NCI-H69 (cell line): ENCODE results near the gene NCS1.

Experiments
- DNase-seq: peaks from one replicate; lab custom pipeline; 2025; lab: John Stamatoyannopoulos, UW

NCS1 gene

DNA sequence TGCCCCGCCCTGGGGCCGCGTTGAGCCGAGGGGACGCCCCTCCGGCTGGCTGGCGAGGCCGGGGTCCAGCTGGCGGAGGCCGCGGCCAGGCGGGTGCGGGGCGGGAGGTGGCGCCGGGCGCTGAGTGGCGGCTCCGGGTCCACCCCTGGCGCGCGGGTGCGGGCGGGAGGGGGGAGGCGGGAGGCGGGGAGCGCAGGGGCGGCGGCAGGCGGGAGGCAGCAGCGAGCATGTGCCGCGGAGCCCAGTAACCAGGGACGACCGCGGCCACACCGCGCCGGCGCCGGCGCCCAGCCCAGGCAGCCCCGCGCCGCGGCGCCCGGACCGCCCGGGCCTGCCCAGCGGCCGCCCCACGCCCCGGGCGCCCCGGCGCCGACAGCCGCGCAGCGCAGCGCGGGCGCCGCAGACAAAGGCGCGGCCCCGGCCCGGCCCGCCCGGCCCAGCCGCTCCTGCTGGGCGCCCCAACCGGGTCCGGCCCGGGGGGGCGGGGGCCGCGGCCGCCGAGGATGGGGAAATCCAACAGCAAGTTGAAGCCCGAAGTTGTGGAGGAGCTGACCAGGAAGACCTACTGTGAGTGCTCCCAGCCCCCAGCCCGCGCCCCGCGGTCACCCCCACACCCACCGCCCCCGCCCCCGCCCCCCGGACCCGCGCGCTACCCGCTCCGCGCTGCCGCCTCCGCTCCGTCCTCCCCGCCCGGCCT, at the start of gene NCS1:
Gene NCS1, plus strand, starts transcription at position 244 of the 697 bp plus-strand sequence. Its CDS starts 260 bp downstream, at position 504.
- DNase-seq, result peak; percentile 92

DNA sequence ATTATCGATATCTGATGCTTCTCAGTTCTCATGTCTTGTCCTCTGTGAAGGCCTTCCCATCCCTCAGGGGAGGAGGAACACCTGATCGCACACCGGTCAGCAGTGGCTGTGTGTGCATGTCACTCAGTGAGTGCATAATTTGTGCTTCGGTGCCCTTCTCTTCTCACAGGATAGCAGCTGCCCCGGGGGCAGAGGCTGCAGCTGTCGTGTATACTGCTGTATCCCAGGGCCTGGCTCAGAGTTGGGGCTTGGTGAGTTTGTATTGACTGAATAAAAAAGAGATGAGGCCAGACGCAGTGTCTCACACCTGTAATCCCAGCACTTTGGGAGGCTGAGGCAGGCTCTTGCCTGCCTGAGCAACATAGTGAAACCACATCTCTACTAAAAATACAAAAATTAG, 49.7 kb upstream of the NCS1 start:
- peak; percentile 90 for DNase-seq

DNA sequence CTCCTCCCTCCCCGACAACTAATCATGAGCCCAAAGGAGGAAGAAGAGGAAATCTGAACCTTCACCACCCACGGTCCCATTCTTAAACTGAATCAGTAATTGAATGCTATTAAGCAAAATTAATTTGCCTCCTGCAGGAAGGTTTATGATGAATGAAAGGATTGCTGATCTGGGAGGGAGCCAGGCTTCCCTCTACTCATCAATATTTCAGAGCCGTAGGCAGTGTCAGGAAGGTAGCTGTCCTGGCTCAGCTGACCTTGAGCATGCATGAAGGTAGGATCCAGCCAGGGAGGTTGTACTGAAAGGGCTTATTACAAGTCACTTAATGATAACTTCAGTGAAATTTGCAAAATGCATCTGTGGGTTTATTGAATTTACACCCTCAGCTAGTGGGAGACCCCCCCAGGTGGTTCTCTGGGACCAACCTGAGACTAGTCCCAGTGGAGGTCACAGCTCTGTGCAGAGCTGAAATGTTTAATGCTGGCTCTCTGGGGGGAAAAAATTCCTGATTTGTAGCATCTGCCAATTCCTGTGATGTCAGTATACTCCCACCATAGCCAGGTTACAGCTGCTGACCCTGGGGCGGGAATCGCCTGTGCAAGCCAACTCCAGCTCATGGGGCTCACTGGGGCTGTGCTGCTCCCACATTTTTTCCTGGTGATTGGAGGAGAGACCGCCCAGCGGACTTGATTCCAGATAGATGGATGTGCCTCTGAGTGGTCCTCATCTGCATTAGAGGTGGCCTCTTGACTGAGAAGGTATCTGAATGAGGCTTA, 47.9 kb upstream of the NCS1 start:
- peak; percentile 74 for DNase-seq

DNA sequence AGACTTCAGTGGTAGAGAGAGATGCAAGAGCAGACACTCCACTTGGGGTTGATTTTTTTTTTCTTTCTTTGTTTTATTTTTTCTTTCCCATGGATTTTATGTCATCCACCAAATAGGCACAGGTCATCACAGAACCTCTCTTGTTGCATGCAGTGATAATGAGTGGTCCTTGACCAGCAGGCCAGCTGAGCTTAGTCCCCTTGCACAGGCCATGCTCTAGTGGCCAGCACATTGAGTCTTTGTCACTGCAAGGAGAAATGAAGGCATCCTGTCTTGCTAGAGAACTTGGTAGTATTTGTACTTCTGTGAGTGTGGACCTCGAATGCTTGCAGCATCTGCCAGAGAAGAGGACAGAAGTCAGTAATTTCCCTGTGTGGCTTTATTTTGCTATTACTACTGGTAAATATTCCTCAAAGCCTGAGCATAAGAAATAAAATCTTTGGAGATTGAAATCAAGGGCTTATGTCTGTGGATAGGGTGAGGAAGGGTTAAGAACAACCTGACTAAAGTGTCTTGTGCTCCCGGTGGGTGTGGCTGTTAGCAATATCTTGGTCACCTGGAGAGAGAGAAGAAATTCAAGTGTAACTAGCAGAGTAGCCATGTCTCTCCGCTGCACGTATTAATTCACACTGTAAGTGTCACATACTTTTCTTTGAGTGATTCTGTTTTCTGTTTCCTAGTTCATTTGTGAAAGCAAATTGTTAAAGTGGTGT, 45.3 kb upstream of the NCS1 start:
- DNase-seq, result no peak

DNA sequence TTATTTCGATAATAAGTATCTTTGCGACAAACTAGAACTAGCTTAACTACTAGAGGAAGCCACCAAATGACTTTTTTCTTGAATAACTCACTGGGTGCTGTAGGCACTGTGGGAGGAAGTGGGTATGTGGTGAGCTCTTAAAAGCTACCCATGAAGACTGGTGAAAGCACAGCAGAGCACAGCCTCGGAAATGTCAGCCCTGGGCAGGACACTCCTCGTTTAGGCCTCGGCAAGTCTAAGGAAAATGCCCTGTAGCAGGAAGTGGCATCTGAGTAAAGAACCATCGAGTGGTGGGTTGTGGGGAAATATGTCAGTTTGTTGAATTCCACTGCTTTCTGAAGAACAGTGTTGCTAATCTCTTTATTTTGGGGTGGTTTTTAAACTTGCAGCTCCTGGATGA, 44.0 kb upstream of the NCS1 start:
- no peak for DNase-seq

DNA sequence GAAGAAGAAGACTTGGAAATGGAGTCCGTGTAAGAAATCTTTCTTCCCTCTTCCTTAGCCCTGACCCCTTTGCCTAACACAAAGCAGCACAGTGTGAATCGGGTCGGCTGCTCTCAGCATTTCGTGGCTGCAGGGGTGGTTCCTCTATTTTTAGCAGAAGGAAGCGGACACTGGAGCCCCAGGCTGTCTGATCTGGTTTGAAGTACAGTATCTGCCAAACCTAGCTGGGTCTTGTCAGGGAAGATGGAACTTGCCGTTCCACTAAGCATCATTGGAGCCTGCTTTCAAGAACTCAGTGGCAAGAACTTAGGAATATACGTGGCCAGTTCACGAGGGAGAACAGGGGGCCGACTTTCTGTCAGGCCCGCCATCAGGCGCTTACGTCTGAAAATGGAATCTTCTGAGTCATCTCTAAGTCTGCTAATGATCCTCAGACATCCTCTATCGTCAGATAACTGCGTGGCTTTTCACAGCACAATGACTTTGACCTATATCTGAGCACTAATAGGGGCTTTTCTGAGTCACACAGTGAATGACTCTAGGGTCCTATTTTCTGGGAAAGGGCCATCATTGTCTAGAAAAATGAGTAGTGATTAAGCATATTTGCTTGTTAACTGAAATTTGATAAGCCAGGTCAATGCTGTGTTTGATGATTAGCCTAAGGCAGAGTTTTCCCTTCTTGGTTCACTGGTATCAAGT, 43.3 kb upstream of the NCS1 start:
- peak; percentile 71 for DNase-seq

DNA sequence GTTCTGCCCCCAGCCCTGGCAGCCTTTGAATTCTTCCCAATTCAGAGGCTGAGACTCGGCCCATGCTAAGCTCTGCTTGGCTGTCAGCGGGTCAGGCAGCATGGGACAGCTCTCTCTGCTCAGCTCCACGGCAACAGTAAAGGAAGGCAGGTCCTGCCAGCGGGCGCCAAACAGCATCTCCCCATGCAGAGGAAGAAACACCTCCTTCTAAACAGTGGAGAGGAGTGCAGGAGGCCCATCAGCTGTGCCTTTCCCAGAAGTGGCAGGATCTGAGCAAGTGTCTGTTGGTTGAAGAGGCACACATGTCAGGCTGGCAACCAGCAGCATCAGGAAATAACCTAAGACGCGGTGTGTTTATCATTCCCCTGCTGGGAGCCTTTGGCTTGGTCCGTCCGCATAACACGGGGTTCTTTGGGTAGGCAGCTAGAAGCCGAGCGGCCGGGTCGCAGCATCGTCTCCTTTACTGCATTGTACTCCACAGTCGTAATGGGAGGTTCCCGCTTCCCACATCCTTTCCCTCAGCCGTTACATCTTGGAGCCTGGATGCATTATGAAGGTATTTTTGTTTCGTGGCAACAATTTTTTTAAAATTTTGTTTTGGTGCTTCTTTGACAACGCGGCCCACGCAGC, 42.7 kb upstream of the NCS1 start:
- no peak for DNase-seq

DNA sequence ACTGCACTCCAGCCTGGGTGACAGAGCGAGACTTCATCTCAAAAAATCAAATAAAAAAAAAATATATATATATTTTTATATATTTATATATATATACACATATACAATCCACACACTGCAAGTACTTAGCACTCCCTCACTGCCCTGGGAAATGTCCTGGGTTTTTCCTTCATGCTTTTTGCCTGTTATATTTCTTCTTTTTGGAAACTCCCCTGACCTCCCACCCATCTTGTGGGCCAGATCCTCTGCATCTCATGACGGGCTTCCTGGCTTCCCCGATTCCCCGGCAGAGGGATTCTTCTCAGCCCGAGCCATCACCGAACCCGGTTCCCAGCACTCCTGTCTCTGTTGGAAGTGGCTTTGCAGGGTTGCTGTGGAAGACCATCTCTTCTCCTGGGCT, 39.5 kb upstream of the NCS1 start:
- no peak for DNase-seq

DNA sequence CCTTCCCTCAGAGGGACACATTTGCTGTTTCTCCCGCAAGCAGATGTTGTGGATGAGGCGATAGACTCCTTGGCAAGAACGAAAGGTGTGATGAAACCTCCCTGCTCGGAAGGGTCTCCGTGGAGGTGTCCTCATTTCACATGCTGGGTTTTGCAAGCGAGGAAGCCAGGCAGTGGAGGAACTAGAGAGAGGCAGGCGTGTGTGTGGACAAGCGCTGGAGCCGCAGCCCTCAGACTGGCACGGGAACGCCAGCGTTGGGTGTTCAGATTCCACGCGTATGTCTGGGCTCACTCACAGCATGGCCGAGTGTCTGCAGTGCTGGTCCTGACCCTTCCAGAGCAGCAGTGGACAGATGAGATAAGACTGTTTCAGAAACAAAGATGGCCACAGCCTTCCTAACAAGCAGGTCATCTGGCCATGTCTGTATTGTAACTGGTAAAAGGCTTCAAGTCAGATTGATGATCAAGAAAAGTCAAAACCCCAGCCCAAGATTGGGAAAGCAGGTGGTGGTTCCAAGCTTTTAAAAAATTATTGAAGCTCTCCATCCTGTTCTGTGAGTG, 35.0 kb upstream of the NCS1 start:
- no peak for DNase-seq

DNA sequence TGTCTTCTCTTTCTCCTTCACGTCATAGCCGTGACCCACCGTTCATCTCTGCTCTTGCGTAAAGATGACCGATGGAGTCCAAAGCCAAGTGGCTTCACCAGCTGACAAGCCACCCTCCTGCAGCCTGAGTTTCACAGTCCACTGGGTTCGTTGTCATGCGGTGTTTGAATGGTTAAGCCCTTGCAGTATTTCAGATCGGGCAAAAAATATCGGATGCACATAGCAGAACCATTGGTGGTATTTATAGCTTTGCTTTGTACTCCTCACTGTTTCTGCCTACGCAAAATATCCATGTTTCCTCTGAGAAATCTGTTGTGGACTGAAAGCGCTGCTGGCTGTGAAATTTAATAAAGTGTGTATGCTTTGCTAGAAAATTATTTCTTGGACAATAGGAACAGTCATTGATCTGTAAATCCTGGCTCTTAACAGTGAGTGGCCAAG, 34.5 kb upstream of the NCS1 start:
- no peak for DNase-seq

DNA sequence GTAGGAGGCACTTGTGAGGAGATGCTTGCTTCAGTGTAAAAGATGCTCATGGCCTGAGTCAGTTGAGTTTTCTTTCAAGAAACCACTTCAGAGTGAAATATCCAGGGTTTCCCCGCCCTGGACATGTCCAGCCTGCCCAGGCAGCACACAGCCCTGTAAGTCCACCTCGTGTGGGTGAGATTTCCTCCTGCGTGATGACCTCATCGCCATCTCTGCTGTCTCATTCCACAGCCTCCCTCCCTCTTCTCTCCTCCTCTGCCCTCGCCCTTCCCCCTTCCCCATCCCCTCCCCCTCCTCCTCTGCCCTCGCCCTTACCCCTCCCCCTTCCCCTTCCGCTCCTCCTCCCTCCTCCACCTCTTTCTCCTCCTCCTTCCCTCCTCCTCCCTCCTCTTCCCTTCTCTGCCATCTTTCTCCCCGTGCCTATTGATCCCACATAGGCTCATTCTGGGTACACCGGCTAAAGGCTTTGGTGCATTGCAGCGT, 34.0 kb upstream of the NCS1 start:
- DNase-seq, result peak; percentile 68

DNA sequence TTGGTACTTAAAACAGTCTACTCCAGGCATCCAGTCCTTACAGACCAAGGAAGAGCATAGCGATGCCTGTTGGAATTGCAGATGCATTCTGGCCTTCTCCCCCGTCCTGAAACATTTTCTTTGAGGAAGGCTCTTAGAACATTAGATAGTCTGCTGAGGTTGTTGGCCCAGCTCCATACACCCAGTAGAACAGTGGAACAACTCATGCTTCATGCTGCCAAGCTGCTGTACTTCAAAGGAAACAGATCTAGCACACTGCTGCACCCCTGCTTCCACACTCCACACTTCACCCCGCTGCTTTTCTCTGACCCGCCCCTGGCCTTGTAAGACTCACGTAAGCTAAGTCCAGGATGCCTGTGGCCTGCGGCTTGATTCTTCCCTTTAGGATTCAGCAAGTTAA, 33.4 kb upstream of the NCS1 start:
- peak; percentile 19 for DNase-seq

DNA sequence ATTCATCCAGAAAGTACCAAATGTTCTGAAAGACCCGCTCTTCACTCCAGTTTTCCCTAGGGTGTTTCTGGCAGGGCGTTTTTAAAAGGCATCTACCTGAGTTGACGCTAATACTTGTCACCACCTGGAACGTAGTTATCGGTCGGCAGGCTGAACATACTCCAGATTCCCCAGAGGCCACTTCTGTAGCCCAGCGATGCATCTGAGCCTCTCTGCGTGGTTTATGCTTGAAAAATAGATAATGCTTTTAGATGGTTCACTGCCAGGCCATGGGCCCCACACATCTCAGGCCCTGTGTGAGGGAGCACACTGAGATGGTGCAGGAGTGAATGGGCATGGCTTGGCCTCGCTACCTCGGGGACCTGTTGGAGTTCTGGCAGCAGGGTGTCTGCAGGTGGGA, 33.0 kb upstream of the NCS1 start:
- DNase-seq, result no peak

DNA sequence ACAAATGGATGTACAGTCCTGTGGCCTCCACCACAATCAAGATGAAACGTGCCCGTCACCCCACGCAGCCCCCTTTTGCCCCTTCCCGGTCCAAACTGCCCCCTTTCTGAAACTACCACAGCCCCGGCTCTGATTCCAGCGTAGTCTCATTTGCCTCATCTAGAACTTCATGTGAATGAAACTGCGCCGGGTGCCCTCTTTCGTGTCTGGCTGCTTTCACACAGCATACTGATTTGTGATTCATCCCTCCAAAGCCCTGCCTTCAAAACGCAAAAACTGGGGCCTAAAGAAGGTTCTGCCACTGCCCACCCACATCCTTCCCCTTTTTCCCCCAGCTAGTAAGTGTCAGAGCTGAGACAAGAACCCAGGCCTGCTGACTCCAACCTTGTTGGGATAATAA, 31.5 kb upstream of the NCS1 start:
- no peak for DNase-seq

DNA sequence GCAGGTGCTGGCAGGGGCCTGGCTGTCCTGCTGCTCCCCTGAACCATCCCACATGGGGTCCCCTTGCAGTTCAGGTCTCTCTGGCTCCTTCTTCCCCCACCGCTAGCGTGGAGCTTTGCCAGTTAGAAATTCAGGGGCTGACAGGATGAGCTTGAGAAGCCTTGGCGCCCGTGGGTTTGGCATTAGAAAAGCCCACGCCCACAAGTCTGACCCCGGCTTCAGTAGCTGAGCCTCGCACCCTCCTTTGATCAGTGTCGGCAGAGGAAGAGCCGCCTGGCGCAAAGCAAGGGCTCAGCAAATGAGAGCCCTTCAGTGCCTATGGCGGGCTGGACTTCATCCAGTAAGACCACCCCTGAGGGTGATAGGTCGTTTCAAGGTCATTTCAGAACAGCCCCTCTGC, 30.1 kb upstream of the NCS1 start:
- no peak for DNase-seq

DNA sequence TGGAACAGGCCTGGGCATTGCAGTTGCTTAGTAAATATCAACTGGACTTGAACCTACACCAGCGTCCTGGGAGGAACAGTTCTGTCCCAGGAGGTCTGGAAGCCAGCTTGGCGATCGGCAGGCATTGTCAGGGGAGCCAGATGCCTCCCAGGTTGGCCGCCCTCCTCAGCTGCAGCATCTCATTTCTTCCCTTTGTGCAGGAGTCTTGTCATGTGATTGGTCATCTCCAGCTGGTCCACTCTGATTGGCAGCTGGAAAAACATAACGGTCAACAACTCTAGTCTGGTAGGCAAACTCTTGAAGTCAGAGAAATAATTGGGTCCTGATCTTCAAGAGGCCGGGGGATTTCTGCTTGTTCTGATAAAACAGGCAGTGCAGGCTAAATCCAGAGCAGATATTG, 29.6 kb upstream of the NCS1 start:
- DNase-seq, result no peak

DNA sequence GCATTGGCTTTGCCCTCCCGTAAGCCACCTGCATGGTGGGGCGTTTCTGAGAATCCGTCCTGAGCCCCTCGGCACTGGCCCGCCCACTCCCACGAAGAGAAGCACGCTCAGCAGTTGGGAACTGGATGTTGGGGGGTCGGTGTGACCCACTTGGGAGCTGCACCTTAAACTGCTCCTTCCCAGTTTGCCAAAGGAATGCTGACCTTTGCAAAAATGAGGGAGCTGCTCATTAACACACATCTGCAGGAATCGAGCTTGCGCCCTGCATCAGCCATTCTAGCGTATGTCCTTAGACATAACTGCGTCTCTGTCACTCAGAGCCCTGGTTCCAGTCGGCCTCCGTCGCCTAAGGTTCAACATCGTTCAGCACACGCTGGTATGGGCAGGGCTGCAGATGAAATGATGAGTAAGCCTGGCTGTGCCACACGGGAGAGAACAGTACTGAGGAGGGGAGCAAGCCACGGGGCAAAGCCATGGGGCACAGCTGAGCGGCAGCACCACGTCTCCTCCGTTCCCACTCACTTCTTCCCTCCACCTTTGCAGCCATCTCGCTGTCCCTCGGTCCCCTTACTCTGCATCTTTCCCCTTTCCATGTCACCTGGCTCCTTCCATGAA, 28.8 kb upstream of the NCS1 start:
- no peak for DNase-seq

DNA sequence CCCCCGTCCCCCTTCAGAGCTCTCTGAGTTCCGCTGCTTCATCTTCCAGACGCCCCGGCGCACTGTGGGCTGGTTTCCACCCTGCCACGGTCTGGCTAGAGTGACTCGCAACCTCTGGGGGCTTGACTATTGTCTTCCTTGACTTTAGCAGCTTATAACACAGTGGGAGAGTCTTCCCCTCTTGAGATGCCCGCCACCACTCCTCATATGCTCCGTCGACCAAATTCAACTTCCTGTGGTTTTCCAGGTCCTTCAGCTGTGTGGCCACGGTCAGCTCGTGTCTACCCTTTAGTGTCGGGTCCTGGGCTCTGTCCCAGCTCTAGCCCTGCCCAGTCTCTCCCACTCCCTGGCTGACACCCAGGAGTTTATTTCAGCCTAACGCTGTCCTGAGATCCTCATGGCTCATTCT, 28.2 kb upstream of the NCS1 start:
- peak; percentile 29 for DNase-seq

DNA sequence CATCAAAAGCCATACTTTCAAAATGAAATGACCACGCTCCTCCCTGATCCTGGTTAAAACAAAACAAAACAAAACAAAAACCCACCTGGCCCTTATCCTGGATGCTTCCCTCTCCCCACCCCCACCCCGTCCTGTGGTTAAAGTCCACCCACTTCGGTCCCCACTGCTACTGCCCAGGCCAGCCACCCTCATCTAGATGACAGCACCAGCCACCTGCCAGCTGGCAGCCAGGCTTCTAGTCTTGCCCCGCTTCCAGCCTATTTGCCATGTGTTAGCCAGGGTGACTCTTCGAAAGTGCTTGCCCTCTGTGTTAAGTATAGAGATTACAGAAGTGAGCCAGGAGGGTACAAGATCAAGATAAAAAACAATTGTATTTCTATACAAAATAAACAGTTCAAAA, 27.5 kb upstream of the NCS1 start:
- peak; percentile 42 for DNase-seq

DNA sequence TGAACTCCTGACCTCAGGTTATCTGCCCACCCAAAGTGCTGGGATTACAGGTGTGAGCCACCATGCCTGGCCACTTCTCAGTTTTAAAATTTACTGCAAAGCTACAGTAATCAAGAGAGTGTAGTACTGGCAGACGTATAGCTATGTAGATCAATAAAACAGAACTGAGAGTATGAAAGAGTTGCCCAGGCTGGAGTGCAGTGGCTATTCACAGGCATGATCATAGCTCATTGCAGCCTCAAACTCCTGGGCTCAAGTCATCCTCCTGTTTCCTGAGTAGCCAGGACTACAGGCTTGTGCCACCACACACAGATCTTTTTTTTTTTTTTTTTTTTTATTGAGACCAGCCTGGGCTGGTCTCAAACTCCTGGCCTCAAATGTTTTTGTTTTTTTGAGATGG, 26.5 kb upstream of the NCS1 start:
- DNase-seq, result no peak

DNA sequence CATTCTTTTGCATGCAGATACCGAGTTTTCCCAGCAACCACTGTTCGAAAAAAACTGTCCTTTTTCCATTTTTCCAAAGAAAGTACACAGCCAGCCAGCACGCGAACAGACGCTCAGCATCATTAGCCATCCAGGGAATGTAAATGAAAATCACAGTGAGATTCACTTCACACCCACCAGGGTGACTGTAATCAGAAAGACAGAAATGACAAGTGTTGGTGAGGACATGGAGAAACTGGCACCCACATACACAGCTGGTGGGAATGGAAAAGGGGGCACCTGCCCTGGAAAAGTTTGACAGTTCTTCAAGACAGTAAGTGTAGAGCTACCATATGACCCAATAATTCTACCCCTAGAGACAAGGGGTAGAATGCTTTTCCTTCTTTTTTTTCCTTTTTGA, 25.0 kb upstream of the NCS1 start:
- DNase-seq, result no peak
